Measurements from ENCODE around the gene NPTXR.

The NPTXR gene

DNA sequence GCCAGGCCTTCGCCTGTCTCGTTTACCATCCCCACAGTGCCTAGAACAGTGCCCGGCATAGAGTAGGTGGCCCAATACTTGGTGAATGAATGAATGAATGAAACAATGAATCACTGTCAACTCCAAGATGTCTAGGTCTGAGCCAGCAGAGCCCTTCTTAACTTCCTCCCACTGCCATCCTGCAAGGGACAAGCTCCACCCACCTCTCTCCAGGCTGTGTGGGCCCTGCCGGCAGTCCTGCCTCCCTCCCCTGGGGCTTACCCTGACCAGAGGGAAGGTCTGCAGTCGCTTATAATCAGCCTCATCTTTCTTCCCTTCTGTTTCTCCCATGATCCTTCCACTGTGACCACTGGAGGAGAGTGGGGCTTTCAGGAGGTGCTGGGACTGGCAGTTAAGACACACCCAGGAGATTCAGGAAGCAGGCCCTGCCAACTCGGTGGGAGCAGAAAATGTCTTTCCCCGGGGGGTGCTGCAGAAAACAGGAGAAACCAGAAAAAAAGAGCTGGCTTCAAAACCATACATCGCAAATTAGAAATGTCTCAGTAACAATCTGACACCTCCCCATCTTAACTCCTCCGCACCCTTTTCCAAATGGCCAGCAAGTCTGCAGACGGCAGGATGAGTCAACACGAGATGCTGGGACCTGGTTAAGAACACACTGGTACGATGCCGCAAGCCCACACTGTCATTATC is 61.3 kb downstream of the NPTXR start:
- peaks cover 12% of the 10 kb centered on the region for H3K4me1 ChIP-seq (ENCODE audit: control insufficient read depth, insufficient read depth, low read length)
- H3K4me3 ChIP-seq (ENCODE audit: low read length in 2 of 2): no peak overlapping the region
- no peaks in the 10 kb centered on the region for H3K9me3 ChIP-seq (ENCODE audit: control insufficient read depth in 2 of 2, low read length in 2 of 2)
- H3K27ac ChIP-seq (ENCODE audit: low read length): no peak overlapping the region
- H3K36me3 ChIP-seq (ENCODE audit: control insufficient read depth in 2 of 2, insufficient read depth in 2 of 2, low read length in 2 of 2): peaks cover 26 to 27% of the 10 kb centered on the region in 2 donors
- no peak overlapping the region for H3K9ac ChIP-seq (ENCODE audit: low read length in 2 of 2)
- no peaks in the 10 kb centered on the region for H3K27me3 ChIP-seq (ENCODE audit: control insufficient read depth in 1 of 2, insufficient read depth in 2 of 2, low read length in 2 of 2)

DNA sequence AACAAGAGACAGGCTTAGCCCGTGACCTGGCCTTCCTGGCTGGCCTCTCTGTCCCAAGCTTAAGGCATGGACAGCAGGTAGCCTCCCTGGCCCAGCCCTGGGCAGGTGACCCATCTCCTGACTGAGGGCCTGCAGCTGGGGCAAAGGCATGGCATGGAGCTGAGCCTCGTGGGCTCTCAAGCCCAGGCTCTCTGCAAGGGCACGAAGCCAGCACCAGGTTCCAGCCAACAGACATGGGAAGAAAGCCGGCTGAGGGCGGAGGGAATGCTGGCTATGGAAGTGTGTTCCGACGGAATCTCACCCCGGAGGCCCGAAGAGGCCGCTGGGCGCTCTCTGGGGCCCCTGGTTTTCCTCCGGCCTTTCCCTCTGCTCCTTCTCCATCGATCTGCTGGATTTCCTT is 62.8 kb downstream of the NPTXR start:
- Histone ChIP-seq H3K4me3 (ENCODE audit: low read length in 2 of 2) (no peak overlapping the region), H3K4me1 (ENCODE audit: control insufficient read depth, insufficient read depth, low read length) (peaks cover 6% of the 10 kb centered on the region), H3K9ac (ENCODE audit: low read length in 2 of 2) (no peak overlapping the region)

DNA sequence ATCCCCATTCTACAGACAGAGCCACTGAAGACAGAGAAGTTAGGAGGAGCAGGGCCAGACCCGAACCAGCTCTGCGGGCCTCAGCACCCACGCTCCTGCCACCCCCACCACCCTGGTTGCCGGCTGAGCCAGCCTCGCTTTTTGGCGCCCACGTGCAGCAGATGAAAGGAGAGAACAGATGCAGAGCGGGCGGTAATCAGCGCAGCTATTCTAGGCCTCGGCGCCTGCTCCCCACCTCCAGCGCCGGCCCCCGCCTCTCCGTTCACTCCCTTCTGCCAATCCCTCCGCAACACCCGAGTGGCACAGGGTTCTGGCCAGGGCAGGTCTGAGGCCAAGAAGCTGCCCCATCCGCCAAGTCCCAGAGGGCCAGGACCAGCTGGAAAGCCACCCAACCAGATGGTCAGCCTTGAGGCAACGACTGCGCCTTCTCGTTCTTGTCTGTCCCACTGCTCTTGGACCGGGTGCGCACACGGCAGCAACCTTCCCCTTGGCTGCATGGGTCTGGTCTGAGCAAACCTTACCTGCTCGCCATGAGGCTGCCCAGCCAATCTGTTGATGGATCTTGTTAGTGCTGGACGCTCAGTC is 66.6 kb downstream of the NPTXR start:
- Histone ChIP-seq H3K9me3 (ENCODE audit: control insufficient read depth in 2 of 2, low read length in 2 of 2) (no peaks in the 10 kb centered on the region), H3K27me3 (ENCODE audit: control insufficient read depth in 1 of 2, insufficient read depth in 2 of 2, low read length in 2 of 2) (no peaks in the 10 kb centered on the region), H3K27ac (ENCODE audit: low read length) (no peak overlapping the region), H3K4me1 (ENCODE audit: control insufficient read depth, insufficient read depth, low read length) (peaks cover 3% of the 10 kb centered on the region), H3K9ac (ENCODE audit: low read length in 2 of 2) (no peak overlapping the region), H3K36me3 (ENCODE audit: control insufficient read depth in 2 of 2, insufficient read depth in 2 of 2, low read length in 2 of 2) (peaks cover 24% of the 10 kb centered on the region in 2 donors), H3K4me3 (ENCODE audit: low read length in 2 of 2) (no peak overlapping the region)

More for the DNA sequence above, 62.8 kb downstream of the NPTXR start:
- Histone ChIP-seq H3K27ac (ENCODE audit: low read length) (no peak overlapping the region), H3K27me3 (ENCODE audit: control insufficient read depth in 1 of 2, insufficient read depth in 2 of 2, low read length in 2 of 2) (no peaks in the 10 kb centered on the region), H3K9me3 (ENCODE audit: control insufficient read depth in 2 of 2, low read length in 2 of 2) (no peaks in the 10 kb centered on the region), H3K36me3 (ENCODE audit: control insufficient read depth in 2 of 2, insufficient read depth in 2 of 2, low read length in 2 of 2) (peaks cover 26 to 27% of the 10 kb centered on the region in 2 donors)

DNA sequence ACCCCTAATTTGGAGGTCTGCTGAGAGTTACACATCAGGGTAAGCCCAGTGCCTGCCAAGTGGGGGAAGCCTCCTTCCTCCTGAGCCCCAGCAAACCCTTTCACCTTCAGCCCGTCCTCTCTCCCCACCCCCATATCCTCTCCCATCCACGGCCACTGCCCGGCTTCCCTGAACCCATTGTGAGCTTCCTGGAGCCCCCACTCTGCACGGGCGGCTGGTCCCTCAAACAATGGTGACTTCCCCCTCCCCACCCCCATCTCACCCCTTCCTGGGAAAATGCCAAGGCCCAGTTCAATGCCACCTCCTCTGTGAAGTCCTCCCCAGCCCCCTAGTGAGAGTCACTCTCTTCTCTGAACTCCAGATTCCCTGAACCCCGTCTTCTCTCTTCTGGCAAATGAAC is 67.7 kb downstream of the NPTXR start:
- Histone ChIP-seq H3K9me3 (ENCODE audit: control insufficient read depth in 2 of 2, low read length in 2 of 2) (no peaks in the 10 kb centered on the region), H3K27ac (ENCODE audit: low read length) (no peak overlapping the region), H3K4me1 (ENCODE audit: control insufficient read depth, insufficient read depth, low read length) (peaks cover 3% of the 10 kb centered on the region), H3K4me3 (ENCODE audit: low read length in 2 of 2) (no peak overlapping the region), H3K27me3 (ENCODE audit: control insufficient read depth in 1 of 2, insufficient read depth in 2 of 2, low read length in 2 of 2) (no peaks in the 10 kb centered on the region), H3K36me3 (ENCODE audit: control insufficient read depth in 2 of 2, insufficient read depth in 2 of 2, low read length in 2 of 2) (peaks cover 17 to 19% of the 10 kb centered on the region in 2 donors), H3K9ac (ENCODE audit: low read length in 2 of 2) (no peak overlapping the region)

GRCh38 chr22:38775656-38776055 is 68.2 kb downstream of the NPTXR start:
- H3K9me3 ChIP-seq (ENCODE audit: control insufficient read depth in 2 of 2, low read length in 2 of 2): no peaks in the 10 kb centered on the region
- H3K36me3 ChIP-seq (ENCODE audit: control insufficient read depth in 2 of 2, insufficient read depth in 2 of 2, low read length in 2 of 2): peaks cover 16 to 17% of the 10 kb centered on the region in 2 donors
- no peak overlapping the region for H3K4me3 ChIP-seq (ENCODE audit: low read length in 2 of 2)
- H3K27ac ChIP-seq (ENCODE audit: low read length): no peak overlapping the region
- H3K4me1 ChIP-seq (ENCODE audit: control insufficient read depth, insufficient read depth, low read length): peaks cover 3% of the 10 kb centered on the region
- no peak overlapping the region for H3K9ac ChIP-seq (ENCODE audit: low read length in 2 of 2)
- H3K27me3 ChIP-seq (ENCODE audit: control insufficient read depth in 1 of 2, insufficient read depth in 2 of 2, low read length in 2 of 2): no peaks in the 10 kb centered on the region

- Histone ChIP-seq H3K27me3 (ENCODE audit: control insufficient read depth in 1 of 2, insufficient read depth in 2 of 2, low read length in 2 of 2) (no peaks in the 10 kb centered on the region), H3K27ac (ENCODE audit: low read length) (no peak overlapping the region), H3K9ac (ENCODE audit: low read length in 2 of 2) (no peak overlapping the region), H3K4me3 (ENCODE audit: low read length in 2 of 2) (no peak overlapping the region), H3K36me3 (ENCODE audit: control insufficient read depth in 2 of 2, insufficient read depth in 2 of 2, low read length in 2 of 2) (peaks cover 7 to 10% of the 10 kb centered on the region in 2 donors), H3K4me1 (ENCODE audit: control insufficient read depth, insufficient read depth, low read length) (peaks cover 3% of the 10 kb centered on the region), H3K9me3 (ENCODE audit: control insufficient read depth in 2 of 2, low read length in 2 of 2) (no peaks in the 10 kb centered on the region)
Measured at GRCh38 chr22:38774496-38775166, 69.2 kb downstream of the NPTXR start.

DNA sequence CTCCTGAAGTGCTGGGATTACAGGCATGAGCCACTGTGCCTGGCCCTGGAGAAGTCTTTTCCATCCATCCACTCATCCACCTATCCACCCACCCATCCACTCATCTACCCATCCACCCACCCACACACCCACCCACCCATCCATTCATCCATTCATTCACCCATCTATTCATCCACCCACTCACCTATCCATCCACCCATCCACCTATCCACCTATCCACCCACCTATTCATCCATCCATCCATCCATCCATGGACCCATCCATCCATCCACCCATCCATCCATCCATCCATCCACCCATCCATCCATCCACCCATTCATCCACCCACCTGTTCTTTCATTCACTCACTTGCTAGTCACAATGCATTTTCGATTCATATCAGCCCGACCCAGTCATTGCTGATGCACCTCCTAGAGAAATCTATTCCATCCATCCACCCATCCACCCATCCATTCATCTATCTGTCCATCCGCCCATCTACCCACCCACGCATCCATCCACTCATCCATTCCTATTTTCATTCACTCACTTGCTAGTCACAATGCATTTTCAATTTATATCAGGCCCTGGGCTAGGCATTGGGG is 70.4 kb downstream of the NPTXR start:
- no peaks in the 10 kb centered on the region for H3K9me3 ChIP-seq (ENCODE audit: control insufficient read depth in 2 of 2, low read length in 2 of 2)
- no peaks in the 10 kb centered on the region for H3K27me3 ChIP-seq (ENCODE audit: control insufficient read depth in 1 of 2, insufficient read depth in 2 of 2, low read length in 2 of 2)
- no peak overlapping the region for H3K27ac ChIP-seq (ENCODE audit: low read length)
- H3K36me3 ChIP-seq (ENCODE audit: control insufficient read depth in 2 of 2, insufficient read depth in 2 of 2, low read length in 2 of 2): peaks cover 0 to 3% of the 10 kb centered on the region in 2 donors
- no peak overlapping the region for H3K4me3 ChIP-seq (ENCODE audit: low read length in 2 of 2)
- H3K4me1 ChIP-seq (ENCODE audit: control insufficient read depth, insufficient read depth, low read length): peaks cover 3% of the 10 kb centered on the region
- no peak overlapping the region for H3K9ac ChIP-seq (ENCODE audit: low read length in 2 of 2)

GRCh38 chr22:38772623-38772873 is 71.3 kb downstream of the NPTXR start:
- H3K4me1 ChIP-seq (ENCODE audit: control insufficient read depth, insufficient read depth, low read length): peaks cover 2% of the 10 kb centered on the region
- H3K4me3 ChIP-seq (ENCODE audit: low read length in 2 of 2): no peak overlapping the region

DNA sequence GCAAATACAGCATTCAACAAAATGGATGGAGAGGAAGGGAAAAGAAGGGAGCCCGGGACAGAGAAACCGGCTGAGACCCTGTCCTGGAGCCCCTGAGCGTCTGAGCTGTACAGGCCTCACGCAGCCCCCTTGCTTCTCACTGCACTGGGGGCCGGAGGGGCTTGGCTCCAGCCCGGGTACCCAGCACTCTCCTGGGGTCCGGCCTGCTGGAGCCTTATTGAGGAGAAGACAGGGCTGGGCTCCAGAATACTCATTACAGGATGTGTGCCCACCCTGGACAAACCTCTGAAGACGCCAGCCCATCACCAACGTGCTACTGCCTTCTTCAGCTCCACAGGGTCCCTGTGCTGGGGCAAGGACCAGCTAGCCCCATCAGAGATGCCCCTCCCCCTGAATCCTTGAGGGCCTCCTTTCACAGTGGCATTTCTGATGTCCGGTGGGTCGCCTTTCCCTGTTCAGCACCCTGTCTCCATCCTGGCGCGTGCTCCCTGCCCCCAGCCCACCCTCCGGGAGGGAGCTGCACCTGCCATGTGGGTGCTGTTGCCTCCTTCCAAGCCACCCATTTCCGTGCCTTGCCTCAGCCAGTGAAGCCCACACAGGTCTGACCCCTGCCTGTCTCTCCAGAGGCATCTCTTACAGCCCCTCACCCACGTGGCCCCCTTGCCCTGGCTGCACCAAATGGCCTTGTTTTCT is 73.4 kb downstream of the NPTXR start:
- Histone ChIP-seq H3K27ac (ENCODE audit: low read length) (no peak overlapping the region), H3K4me3 (ENCODE audit: low read length in 2 of 2) (no peak overlapping the region), H3K36me3 (ENCODE audit: control insufficient read depth in 2 of 2, insufficient read depth in 2 of 2, low read length in 2 of 2) (no peaks in the 10 kb centered on the region), H3K4me1 (ENCODE audit: control insufficient read depth, insufficient read depth, low read length) (no peaks in the 10 kb centered on the region), H3K9me3 (ENCODE audit: control insufficient read depth in 2 of 2, low read length in 2 of 2) (no peaks in the 10 kb centered on the region), H3K9ac (ENCODE audit: low read length in 2 of 2) (no peak overlapping the region), H3K27me3 (ENCODE audit: control insufficient read depth in 1 of 2, insufficient read depth in 2 of 2, low read length in 2 of 2) (peaks cover 0 to 2% of the 10 kb centered on the region in 2 donors)

More at GRCh38 chr22:38772623-38772873, 71.3 kb downstream of the NPTXR start:
- no peaks in the 10 kb centered on the region for H3K36me3 ChIP-seq (ENCODE audit: control insufficient read depth in 2 of 2, insufficient read depth in 2 of 2, low read length in 2 of 2)
- H3K27me3 ChIP-seq (ENCODE audit: control insufficient read depth in 1 of 2, insufficient read depth in 2 of 2, low read length in 2 of 2): no peaks in the 10 kb centered on the region
- no peak overlapping the region for H3K9ac ChIP-seq (ENCODE audit: low read length in 2 of 2)
- no peak overlapping the region for H3K27ac ChIP-seq (ENCODE audit: low read length)
- no peaks in the 10 kb centered on the region for H3K9me3 ChIP-seq (ENCODE audit: control insufficient read depth in 2 of 2, low read length in 2 of 2)
